Measurements from ENCODE around the gene CD300A.
A peak's percentile ranks its signal among the peaks of the same experiment; 100 is the strongest.
"Not testable (repeated sequence)": the region's sequence is repeated elsewhere in the genome, so short reads cannot be mapped to it uniquely, and the experiment has no call there.

Gene CD300A

GRCh38 chr17:74485022-74485743 lies 18.7 kb downstream of the CD300A start:
- DNase-seq: no peak

- DNase-seq: no peak
These were observed 19.4 kb downstream of the CD300A start for GRCh38 chr17:74485841-74486240.

GRCh38 chr17:74488276-74488675 lies 21.8 kb downstream of the CD300A start:
- not testable (repeated sequence) for DNase-seq

DNA sequence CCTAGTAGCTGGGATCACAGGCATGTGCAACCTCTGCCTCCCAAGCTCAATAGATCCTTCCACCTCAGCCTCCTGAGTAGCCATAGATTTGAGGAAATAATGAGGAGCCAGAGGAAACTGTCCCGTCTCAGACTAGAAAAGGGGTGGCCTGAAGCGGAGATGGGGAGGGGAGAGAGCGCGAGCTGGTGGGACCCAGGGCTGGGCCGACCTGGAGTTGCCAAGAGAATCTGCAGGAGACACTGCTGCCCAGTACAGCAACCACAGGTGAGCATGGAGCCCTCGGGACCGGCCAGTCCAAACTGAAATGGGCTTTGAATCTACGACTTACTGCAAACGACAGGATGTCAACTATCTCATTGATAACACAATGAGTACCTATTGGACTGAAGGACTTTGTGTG lies 24.3 kb downstream of the CD300A start:
- no peak for DNase-seq

GRCh38 chr17:74491626-74492025 lies 25.2 kb downstream of the CD300A start:
- peak; percentile 73 to 87 for DNase-seq

DNA sequence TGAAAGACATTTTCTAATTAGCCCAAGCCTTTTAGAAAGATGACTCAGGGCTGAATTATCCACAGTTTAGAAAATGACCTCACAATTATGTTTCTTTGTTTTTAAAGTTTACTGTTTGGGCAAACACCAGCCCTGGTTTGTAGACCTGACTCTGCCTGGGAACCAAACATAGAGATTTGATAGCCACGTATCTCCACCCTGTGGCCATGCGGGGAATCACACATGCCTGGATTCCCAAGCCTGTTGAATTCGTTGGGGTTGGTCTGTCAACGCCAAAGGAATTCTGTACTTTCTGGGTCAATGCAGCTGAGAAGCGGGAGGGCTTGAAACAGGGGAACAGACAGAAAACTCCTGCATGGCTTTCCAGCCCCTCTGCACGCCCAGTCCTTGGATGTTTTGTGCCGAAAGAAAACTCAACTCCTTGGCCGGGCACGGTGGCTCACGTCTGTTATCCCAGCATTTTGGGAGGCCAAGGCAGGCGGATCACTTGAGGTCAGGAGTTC lies 26.9 kb downstream of the CD300A start:
- DNase-seq: peak; percentile 69 to 70

GRCh38 chr17:74497471-74497870 lies 31.0 kb downstream of the CD300A start:
- DNase-seq: no peak

GRCh38 chr17:74499992-74500391 lies 33.6 kb downstream of the CD300A start:
- DNase-seq: no peak

DNA sequence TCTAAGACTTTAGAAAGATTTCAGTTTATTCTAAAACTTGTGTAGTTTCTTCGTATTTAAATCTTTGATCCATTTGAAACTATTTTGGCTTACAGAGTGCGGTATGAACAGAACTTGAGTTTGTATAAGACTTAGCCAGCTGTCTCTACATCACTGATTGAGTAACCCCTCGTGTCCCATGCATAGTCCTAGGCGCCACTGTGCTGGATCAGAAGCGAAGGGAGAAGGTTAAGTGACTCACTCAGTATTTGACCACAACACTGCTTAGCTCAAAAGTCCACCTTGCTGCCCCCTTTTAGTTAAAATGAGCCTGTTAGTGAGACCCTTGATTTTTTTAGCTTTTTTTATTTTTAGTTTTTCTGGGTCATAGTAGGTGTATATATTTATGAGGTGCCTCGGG lies 36.4 kb downstream of the CD300A start:
- DNase-seq: no peak

DNA sequence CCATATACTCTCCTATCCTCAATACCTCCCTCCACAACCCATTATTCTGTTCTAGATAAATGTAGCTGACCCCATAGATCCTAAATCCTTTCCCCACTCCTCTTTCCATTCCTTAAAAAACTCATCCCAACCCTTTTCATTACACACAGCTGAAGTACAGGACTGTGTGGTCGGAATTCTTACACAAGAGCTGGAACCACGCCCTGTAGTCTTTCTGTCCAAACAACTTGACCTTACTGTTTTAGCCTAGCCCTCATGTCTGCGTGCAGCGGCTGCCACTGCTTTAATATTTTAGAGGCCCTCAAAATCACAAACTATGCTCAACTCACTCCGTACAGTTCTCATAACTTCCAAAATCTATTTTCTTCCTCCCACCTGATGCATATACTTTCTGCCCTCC lies 37.5 kb downstream of the CD300A start:
- not testable (repeated sequence) for DNase-seq

DNA sequence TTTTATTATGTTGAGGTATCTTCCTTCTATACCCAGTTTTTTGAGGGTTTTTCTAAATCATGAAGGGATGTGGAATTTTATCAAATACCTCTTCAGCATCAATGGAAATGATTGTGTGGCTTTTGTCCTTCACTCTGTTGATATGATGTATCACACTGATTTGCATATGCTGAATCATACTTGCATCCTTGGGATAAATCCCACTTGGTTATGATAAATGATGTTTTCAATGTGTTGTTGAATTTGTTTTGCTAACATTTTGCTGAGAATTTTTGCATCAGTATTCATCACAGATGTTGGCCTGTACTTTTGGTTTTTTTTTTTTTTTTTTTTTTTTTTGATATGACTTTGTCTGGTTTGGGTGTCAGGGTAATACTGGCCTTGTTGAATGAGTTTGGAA lies 41.7 kb downstream of the CD300A start:
- DNase-seq: no peak

GRCh38 chr17:74512036-74512435 lies 45.6 kb downstream of the CD300A start:
- DNase-seq: no peak

GRCh38 chr17:74512624-74513091 lies 46.2 kb downstream of the CD300A start:
- DNase-seq: peak; percentile 84 to 91

DNA sequence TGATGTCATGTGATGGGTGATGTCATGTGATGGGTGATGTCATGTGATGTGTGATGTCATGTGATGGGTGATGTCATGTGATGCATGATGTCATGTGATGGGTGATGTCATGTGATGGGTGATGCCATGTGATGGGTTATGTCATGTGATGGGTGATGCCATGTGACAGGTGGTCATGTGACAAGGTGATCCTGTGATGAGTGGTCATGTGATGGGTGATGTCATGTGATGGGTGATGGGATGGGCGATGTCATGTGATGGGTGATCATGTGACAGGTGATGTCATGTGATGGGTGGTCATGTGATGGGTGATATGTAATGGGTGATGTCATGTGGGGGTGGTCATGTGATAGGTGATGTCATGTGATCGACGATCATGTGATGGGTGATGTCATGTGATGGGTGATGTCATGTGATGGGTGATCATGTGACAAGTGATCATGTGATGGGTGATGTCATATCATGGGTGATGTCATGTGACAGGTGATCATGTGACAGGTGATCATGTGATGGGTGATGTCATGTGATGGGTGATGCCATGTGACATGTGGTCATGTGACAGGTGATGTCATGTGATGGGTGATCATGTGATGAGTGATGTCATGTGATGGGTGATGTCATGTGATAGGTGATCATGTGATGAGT lies 47.7 kb downstream of the CD300A start:
- DNase-seq: no peak

DNA sequence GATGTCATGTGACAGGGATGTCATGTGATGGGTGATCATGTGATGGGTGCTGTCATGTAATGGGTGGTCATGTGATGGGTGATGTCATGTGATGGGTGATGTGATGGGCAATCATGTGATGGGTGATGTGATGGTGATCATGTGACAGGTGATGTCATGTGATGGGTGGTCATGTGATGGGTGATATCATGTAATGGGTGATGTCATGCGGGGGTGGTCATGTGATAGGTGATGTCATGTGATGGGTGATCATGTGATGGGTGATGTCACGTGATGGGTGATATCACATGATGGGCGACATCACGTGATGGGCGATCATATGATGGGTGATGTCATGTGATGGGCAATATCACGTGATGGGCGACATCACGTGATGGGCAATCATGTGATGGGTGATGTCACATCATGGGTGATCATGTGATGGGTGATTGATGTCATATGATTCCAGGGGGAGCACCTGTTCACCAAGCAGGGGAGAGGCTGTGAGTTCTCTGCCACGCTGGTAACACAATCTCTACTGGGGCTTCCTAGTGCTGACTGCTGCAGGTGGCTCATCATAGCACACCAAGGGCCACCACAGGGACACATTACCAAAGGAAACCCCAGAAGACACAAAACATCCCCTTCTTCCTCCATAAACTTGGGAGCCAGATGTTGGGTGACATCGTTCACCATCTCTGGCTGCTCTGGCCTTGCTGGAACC lies 48.3 kb downstream of the CD300A start:
- DNase-seq: no peak

DNA sequence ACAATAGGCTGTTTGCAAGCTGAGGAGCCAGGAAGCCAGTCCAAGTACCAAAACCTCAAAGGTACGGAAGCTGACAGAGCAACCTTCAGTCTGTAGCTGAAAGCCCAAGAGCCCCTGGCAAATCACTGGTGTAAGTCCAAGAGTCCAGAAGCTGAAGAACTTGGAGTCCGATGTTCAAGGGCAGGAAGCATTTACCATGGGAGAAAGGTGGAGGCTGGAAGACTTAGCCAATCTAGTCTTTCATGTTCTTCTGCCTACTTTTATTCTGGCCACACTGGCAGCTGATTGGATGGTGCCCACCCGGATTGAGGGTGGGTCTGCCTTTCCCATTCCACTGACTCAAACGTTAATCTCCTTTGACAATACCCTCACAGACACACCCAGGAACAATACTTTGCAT lies 49.5 kb downstream of the CD300A start:
- DNase-seq: no peak

DNA sequence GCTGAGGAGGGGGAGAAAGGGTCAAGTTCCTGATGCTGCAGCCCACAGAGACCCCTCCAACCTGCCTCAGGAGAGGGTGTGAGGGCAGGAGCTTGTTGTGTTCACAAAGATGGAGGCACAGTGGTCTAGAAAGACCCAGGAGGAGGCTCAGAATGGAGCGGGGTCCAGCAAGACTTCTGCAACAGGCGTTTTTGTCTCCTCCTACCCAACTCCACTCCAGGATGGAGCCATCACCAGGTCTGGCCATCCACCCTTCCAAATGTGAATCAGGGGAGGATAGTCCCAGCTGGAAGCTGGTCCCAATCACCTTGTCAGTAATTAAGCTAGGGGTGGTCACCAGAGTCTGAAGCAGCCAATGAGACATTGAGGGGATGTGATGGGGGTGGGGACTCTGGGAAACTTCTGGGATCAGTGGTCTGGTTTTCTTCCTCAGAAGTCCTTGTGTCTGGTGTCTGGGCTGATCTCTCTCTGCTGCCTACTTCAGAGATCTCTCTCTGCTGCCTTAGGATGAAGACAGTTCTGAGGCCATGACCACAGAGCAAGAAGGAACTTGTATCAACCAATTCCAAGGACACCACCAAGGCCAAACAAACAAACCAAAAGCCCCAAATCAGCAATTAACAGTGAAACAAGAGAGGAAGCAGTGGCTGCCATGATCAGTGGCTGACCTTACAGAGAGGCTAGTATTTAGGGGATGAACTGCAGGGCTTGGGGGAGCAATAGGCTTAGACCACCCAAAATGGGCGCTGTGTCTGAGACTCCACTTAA lies 50.3 kb downstream of the CD300A start:
- no peak for DNase-seq

GRCh38 chr17:74518413-74518981 lies 52.1 kb downstream of the CD300A start:
- DNase-seq: not testable (repeated sequence)

GRCh38 chr17:74520016-74520434 lies 53.6 kb downstream of the CD300A start:
- peak; percentile 96 to 97 for DNase-seq

- peak; percentile 12 to 31 for DNase-seq
These were observed 54.5 kb downstream of the CD300A start for GRCh38 chr17:74520790-74521480.

GRCh38 chr17:74521701-74522201 lies 55.3 kb downstream of the CD300A start:
- peak; percentile 86 to 88 for DNase-seq

All from AML-193 (cell line).